ENCODE measurements around the gene APOL3. TPM values are rescaled to one million over a fixed set of nuclear protein-coding genes. Genes with fewer than 3 reads are reported as not detected.

APOL3 gene
- polyA plus RNA-seq, 1 experiment = 4.2 TPM

DNA sequence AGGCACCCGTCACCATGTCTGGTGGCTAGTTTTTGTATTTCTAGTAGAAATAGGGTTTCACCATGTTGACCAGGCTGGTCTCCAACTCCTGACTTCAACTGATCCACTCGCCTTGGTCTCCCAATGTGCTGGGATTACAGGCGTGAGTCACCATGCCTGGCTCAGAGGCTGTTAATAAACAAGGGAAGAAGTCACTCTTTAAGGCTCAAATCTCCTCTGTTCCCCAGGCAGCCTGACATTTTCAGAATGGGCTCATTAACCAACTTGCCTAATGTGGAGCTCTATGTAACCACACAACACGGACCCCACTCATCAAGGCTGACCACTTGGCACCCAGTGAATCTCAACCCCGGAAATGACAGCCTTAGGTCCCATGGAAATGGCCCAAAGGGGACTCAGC lies 24.1 kb downstream of the APOL3 start:
- TF ChIP-seq, protein P1, sequence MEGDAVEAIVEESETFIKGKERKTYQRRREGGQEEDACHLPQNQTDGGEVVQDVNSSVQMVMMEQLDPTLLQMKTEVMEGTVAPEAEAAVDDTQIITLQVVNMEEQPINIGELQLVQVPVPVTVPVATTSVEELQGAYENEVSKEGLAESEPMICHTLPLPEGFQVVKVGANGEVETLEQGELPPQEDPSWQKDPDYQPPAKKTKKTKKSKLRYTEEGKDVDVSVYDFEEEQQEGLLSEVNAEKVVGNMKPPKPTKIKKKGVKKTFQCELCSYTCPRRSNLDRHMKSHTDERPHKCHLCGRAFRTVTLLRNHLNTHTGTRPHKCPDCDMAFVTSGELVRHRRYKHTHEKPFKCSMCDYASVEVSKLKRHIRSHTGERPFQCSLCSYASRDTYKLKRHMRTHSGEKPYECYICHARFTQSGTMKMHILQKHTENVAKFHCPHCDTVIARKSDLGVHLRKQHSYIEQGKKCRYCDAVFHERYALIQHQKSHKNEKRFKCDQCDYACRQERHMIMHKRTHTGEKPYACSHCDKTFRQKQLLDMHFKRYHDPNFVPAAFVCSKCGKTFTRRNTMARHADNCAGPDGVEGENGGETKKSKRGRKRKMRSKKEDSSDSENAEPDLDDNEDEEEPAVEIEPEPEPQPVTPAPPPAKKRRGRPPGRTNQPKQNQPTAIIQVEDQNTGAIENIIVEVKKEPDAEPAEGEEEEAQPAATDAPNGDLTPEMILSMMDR (IDR thresholded peaks at IDR 0.05; ENCODE audit: low read depth, low read length) = no peak
- no peak overlapping the region for H3K4me3 ChIP-seq (ENCODE audit: low read depth, low read length)
- CTCF ChIA-PET = interaction anchor here (0.7 to 1.8 kb wide), 9 partner anchors 8 to 554 kb away, joined by 3 to 6 read pairs (median 4); partner anchors contain the start of gene APOL2
- DNase-seq (ENCODE audit: low read depth, low spot score) = peak; percentile 30
- POLR2A ChIA-PET = interaction anchor here (0.7 kb wide), 1 partner anchor 201 kb away, joined by 4 read pairs; no protein-coding TSS in a partner anchor
- H3K27me3 ChIP-seq (ENCODE audit: control insufficient read depth, insufficient read depth, low read length) = peaks cover 28% of the 10 kb centered on the region
- no peaks in the 10 kb centered on the region for H3K9me3 ChIP-seq (ENCODE audit: control insufficient read depth, insufficient read depth, low read length)
- peak overlapping the region; percentile 31 for H3K27ac ChIP-seq (ENCODE audit: low read depth, low read length)

DNA sequence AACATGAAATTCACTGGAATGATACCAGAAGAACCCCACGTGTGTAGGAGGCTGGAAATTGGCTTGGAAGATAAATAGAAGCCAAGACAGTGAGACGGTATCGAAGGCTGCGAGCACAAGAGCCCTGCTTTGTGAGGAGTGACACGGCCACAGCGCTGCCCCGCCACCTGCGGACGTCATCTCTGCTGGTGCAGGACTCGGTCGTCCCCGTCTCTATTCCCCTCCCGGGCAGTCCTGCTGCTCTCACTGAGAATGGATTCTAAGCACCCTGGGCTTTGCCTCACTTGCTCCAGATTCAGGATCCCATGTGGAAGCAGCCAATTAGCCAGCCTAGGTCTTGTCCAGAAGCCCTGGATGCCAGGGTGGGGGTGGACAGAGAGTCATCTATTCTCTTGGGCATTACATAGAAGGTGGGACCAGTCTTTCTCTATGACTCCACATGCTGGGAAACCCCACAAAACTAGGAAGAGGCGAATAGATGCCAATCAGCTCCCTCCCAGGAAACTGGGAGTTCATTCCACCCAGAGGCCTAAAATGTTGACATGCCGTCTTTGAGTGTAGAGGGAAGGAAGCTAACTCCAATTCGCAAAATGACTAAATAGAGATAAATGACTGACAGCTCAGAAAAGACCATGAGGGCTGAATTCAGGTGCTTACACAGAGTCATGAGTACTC lies 25.1 kb downstream of the APOL3 start:
- DNase-seq (ENCODE audit: low read depth, low spot score) = no peak
- Histone ChIP-seq H3K9me3 (ENCODE audit: control insufficient read depth, insufficient read depth, low read length) (no peaks in the 10 kb centered on the region), H3K27me3 (ENCODE audit: control insufficient read depth, insufficient read depth, low read length) (peaks cover 30% of the 10 kb centered on the region), H3K27ac (ENCODE audit: low read depth, low read length) (no peak overlapping the region), H3K4me3 (ENCODE audit: low read depth, low read length) (no peak overlapping the region)
- TF ChIP-seq, protein P1 (IDR thresholded peaks at IDR 0.05; ENCODE audit: low read depth, low read length) = no peak
- ChIA-PET CTCF (interaction anchor here (1.8 kb wide), 1 partner anchor 45 kb away, joined by 4 read pairs; no protein-coding TSS in a partner anchor), POLR2A (no interaction called here)

DNA sequence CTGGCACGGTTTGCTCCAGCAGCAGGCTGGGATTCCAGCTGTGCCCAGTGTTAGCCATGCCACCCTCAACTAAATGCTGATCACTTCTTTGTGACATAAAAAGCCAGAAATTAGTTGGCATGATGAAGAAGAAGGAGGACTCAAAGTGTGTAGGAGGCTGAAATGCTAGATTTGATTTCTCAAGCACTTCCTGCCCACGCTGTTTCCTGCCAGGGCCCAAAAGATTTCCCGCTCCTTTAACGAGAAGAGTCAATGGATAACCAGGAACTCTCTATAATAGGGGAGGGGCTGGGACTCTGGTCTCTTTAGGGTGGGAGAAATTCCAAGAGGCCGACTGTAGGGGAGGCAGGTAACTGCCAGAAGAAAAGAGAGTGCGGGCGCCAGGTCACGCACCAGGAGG lies 26.4 kb downstream of the APOL3 start:
- DNase-seq (ENCODE audit: low read depth, low spot score) = no peak
- POLR2A ChIA-PET = no interaction called here
- TF ChIP-seq, protein P1 (IDR thresholded peaks at IDR 0.05; ENCODE audit: low read depth, low read length) = no peak
- H3K9me3 ChIP-seq (ENCODE audit: control insufficient read depth, insufficient read depth, low read length) = no peaks in the 10 kb centered on the region
- H3K27me3 ChIP-seq (ENCODE audit: control insufficient read depth, insufficient read depth, low read length) = peaks cover 32% of the 10 kb centered on the region
- no peak overlapping the region for H3K4me3 ChIP-seq (ENCODE audit: low read depth, low read length)
- H3K27ac ChIP-seq (ENCODE audit: low read depth, low read length) = no peak overlapping the region
- CTCF ChIA-PET = interaction anchor here (0.6 kb wide), 1 partner anchor 10 kb away, joined by 5 read pairs; no protein-coding TSS in a partner anchor

DNA sequence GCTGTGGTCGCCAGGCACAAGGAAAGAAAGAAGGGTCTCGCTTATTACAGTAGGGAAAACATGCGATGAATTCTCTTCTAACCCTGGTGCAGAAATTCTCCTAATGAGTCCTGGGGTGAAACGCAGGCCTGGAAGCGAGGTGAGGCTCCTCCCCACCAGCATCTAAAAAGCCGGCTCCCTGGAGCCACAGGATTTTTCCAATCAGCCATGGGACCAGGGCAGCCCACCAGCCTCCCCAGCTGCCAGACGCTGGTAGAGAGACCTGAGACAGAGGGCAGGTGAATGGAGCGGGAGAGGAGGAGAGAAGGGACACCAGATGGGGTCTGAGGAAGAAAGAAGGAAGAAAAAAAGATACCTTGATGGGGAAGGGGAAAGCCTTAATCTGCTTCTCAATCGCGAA lies 28.6 kb downstream of the APOL3 start:
- TF ChIP-seq, protein P1 (IDR thresholded peaks at IDR 0.05; ENCODE audit: low read depth, low read length) = no peak
- ChIA-PET POLR2A (interaction anchor here (0.7 kb wide), 1 partner anchor 504 kb away, joined by 3 read pairs; no protein-coding TSS in a partner anchor), CTCF (no interaction called here)
- H3K4me3 ChIP-seq (ENCODE audit: low read depth, low read length) = no peak overlapping the region
- H3K27ac ChIP-seq (ENCODE audit: low read depth, low read length) = no peak overlapping the region
- no peaks in the 10 kb centered on the region for H3K9me3 ChIP-seq (ENCODE audit: control insufficient read depth, insufficient read depth, low read length)
- peaks cover 41% of the 10 kb centered on the region for H3K27me3 ChIP-seq (ENCODE audit: control insufficient read depth, insufficient read depth, low read length)
- no peak for DNase-seq (ENCODE audit: low read depth, low spot score)
